Measurements from ENCODE around the gene PARG. TPM values are rescaled to one million over a fixed set of nuclear protein-coding genes. Genes with fewer than 3 reads are reported as not detected.
"Not testable (repeated sequence)": the region's sequence is repeated elsewhere in the genome, so short reads cannot be mapped to it uniquely, and the experiment has no call there.

Gene PARG
- total and polyA plus RNA-seq, 9 of the 15 experiments (the other 6 are each of a cell fraction or from before 2014, with no cell fraction given), result 8.5 to 49.9 (median 28.8) TPM

DNA sequence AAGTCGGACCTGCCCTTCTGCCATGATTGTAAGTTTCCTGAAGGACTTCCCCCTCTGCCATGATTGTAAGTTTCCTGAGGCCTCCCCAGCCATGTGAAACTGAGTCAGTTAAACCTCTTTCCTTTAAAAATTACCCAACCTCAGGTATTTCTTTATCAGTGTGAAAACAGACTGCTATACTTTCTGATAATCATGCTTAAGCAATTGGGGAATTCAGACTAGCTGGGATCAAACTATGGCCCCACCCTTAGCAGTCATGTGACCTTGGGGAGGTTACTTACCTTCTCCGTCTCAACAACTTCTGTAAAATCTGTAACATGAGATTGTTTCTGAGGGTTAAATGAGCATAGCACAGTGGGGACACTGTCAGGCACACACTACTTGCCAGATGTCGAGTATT is 45.4 kb upstream of the PARG start:
- H3K27ac ChIP-seq (ENCODE audit: extremely low read depth, low read depth, low read length); H3K79me2 ChIP-seq (ENCODE audit: control insufficient read depth, insufficient read depth, low read length); DNase-seq (ENCODE audit: extremely low read depth in 1 of 4, low spot score in 3 of 4); H2AFZ ChIP-seq (ENCODE audit: low read depth, low read length); in situ Hi-C loops (cut with MboI); ATAC-seq; FAIRE-seq; BruUV-seq (replicated peaks); H3K4me3 ChIP-seq; POLR2A ChIA-PET; CTCF ChIA-PET (ENCODE audit: low intra/inter-chr PET ratio); H3K9ac ChIP-seq (ENCODE audit: insufficient read depth in 1 of 2, low read depth in 2 of 2, low read length in 2 of 2); H3K4me2 ChIP-seq (ENCODE audit: insufficient read depth, low read length); H3K4me1 ChIP-seq (replicated peaks in 1 of 2; ENCODE audit: control insufficient read depth in 2 of 2, insufficient read depth in 2 of 2, low read length in 2 of 2); H3K9me1 ChIP-seq (ENCODE audit: control insufficient read depth, insufficient read depth, low read length); H4K20me1 ChIP-seq (replicated peaks; ENCODE audit: control insufficient read depth, insufficient read depth, low read length); intact Hi-C loops (cut with micrococcal nuclease); H3K27me3 ChIP-seq (ENCODE audit: control insufficient read depth in 2 of 2, insufficient read depth in 2 of 2, low read length in 2 of 2); H3K9me3 ChIP-seq (replicated peaks; ENCODE audit: control insufficient read depth, insufficient read depth, low read depth, low read length); TF ChIP-seq TOE1 (CRISPR knock-in tag; IDR thresholded peaks at IDR 0.05; ENCODE audit: borderline replicate concordance, low read depth): not testable (repeated sequence)
- peaks cover 10% of the 10 kb centered on the region; the same call in 1 of the 3 replicates for H3K36me3 ChIP-seq (ENCODE audit: control insufficient read depth, insufficient read depth, low read length)
- peak; percentile 63; the same call in 1 of the 2 replicates for TF ChIP-seq TOE1 (IDR thresholded peaks at IDR 0.05; ENCODE audit: borderline replicate concordance)
- TF ChIP-seq RAD51 (IDR thresholded peaks at IDR 0.05; ENCODE audit: borderline replicate concordance, low read depth), result peak; percentile 74
- 0 out of 2 replicates have a peak, but pooled peaks have one; percentile 16 for TF ChIP-seq DPF2 (IDR thresholded peaks at IDR 0.05)
- TF ChIP-seq TFE3 (CRISPR knock-in tag; IDR thresholded peaks at IDR 0.05), result peak; percentile 81
- TF ChIP-seq ARID1B (IDR thresholded peaks at IDR 0.05), result peak; percentile 29; the same call in 1 of the 2 replicates
- TF ChIP-seq CBFA2T2 (conservative IDR thresholded peaks at IDR 0.05), result 0 out of 2 replicates have a peak, but pooled peaks have one; percentile 38
- peak; percentile 24; the same call in 1 of the 2 replicates for TF ChIP-seq CBFA2T3 (IDR thresholded peaks at IDR 0.05)
- TF ChIP-seq, protein P1, sequence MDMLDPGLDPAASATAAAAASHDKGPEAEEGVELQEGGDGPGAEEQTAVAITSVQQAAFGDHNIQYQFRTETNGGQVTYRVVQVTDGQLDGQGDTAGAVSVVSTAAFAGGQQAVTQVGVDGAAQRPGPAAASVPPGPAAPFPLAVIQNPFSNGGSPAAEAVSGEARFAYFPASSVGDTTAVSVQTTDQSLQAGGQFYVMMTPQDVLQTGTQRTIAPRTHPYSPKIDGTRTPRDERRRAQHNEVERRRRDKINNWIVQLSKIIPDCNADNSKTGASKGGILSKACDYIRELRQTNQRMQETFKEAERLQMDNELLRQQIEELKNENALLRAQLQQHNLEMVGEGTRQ (CRISPR knock-in tag; IDR thresholded peaks at IDR 0.05), result peak; percentile 59
- TF ChIP-seq CEBPB (tag; IDR thresholded peaks at IDR 0.05), result peak; percentile 60
- 49% methylated on average over 3 of the region's 3 CpGs for WGBS (ENCODE audit: insufficient coverage, low coverage, missing lambda C conversion rate)

DNA sequence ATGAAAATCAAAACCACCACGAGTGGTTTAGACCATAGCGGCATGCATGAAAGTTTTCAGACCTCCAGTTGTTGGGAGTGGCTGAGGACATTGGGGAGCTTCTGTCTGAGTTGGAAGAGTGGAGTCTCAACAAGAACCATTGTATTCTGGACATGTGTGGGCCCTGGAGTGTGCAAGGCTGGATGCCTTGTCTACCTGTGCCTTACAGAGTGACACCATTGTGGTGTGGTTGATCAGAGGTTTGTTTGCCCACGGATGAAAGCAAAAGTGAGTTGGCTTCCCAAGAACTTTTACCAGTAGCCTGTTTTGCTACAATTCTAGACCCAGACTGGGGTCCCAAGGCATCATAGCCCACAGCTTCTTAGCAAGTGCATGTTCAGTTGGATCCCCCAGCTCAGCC is 35.9 kb upstream of the PARG start:
- BruUV-seq (replicated peaks); intact Hi-C loops (cut with micrococcal nuclease); H3K9ac ChIP-seq (ENCODE audit: insufficient read depth in 1 of 2, low read depth in 2 of 2, low read length in 2 of 2); H3K9me3 ChIP-seq (replicated peaks; ENCODE audit: control insufficient read depth, insufficient read depth, low read depth, low read length); CTCF ChIA-PET (ENCODE audit: low intra/inter-chr PET ratio); H3K4me1 ChIP-seq (replicated peaks in 1 of 2; ENCODE audit: control insufficient read depth in 2 of 2, insufficient read depth in 2 of 2, low read length in 2 of 2); H3K4me2 ChIP-seq (ENCODE audit: insufficient read depth, low read length); H3K27ac ChIP-seq (ENCODE audit: extremely low read depth, low read depth, low read length); FAIRE-seq; H3K79me2 ChIP-seq (ENCODE audit: control insufficient read depth, insufficient read depth, low read length); in situ Hi-C loops (cut with MboI); DNase-seq (ENCODE audit: extremely low read depth in 1 of 4, low spot score in 3 of 4); H2AFZ ChIP-seq (ENCODE audit: low read depth, low read length); H3K4me3 ChIP-seq; POLR2A ChIA-PET; H3K9me1 ChIP-seq (ENCODE audit: control insufficient read depth, insufficient read depth, low read length); H3K27me3 ChIP-seq (ENCODE audit: control insufficient read depth in 2 of 2, insufficient read depth in 2 of 2, low read length in 2 of 2); H3K36me3 ChIP-seq (ENCODE audit: control insufficient read depth, insufficient read depth, low read length); H4K20me1 ChIP-seq (replicated peaks; ENCODE audit: control insufficient read depth, insufficient read depth, low read length): not testable (repeated sequence)
- WGBS (ENCODE audit: insufficient coverage, low coverage, missing lambda C conversion rate), result 91% methylated on average over 3 of the region's 3 CpGs
- ATAC-seq, result 0 out of 3 replicates have a peak, but pooled peaks have one; percentile 49

Data from K562 (cell line).